Erythroblast (primary cell): ENCODE results near the gene OSBPL10.

Experiments
- GATA1 ChIP-seq: IDR thresholded peaks from 2 replicates; pipeline ENCODE4 v1.6.1; 2011; ENCODE audit warnings: low read depth, mild to moderate bottlenecking, control low read depth, low read length, moderate library complexity
- POLR2A ChIP-seq: IDR thresholded peaks from 2 replicates; pipeline ENCODE4 v1.6.1; 2011; ENCODE audit warnings: mild to moderate bottlenecking, low read length

DNA sequence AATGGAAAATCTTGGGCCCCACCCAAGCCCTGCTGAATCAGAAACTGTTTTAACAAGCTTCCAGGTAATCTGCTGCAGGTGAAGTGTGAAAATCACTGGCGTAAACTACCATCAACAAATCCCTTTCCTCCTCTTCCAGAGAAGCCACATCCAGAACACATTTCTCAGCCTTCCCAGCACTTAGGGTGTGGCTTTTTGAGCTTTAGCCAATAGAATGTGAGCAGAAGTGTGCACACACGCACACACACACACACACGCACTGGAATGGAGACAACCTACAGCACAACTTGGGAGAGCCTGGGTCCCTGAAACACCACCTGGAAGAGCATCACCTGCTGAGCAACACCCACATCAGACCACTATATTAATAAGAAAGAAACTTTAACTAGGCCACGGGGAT lies 98.6 kb downstream of the OSBPL10 start:
- TF ChIP-seq POLR2A (no peak), GATA1 (no peak)
